Activated T-helper 9 cell treated with anti-CD3 and anti-CD28 coated beads, Interleukin-2, amount 50 U/mL, for 16 hours (primary cell): Measurements from ENCODE around the gene WDR54.
A peak's percentile ranks its signal among the peaks of the same experiment; 100 is the strongest.
"Not testable (repeated sequence)": the region's sequence is repeated elsewhere in the genome, so short reads cannot be mapped to it uniquely, and the experiment has no call there.

Source experiments
- DNase-seq: peaks from one replicate; pipeline ENCODE4 v3.0.0-alpha.2; 2020; ENCODE audit warnings: low read depth

The WDR54 gene

DNA sequence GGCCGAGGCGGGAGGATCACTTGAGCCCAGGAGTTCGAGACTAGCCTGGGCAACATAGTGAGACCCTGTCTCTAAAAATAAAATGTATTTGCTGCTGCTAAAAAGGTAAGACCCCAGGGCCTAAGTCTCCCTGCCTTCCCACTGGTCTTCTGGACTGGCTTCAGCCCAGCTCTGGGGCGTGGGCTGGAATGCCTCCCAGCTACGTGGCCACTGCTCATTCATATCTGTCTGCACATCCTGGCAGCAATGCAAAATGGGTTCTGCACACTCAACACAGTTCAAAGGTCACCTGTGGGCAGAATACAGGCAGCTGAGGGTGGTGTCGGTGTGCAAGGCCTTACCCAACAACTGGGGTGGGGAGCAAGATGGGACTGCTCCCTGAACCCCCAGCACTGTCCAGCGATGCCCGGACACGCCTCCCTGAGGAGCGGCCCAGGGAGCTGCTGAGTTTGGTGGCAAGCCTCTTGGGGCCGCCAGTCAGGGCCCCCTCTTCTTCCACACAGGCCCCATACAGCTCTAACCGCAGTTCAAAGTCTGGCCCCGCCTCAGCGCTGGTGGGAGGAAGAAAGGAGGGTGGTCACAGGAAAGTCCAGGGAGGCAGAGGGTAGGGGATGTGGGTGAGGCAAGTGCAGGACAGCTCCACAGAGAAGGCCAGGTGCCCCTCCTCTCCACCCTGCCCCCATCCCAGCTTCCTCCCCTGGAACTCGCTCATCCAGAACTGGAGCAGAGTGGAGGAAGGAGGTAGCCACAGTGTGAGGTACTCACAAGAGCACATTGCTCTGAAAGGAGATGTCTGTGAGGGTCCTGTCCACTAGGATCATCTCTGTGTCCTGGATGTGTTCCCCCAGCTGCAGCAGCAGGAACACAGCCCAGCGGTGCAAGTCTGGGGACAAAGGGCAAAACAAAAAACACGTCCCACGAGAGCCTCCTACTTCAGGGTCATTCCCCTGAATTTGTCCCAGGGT lies 8.2 kb downstream of the WDR54 start:
- DNase-seq = no peak

DNA sequence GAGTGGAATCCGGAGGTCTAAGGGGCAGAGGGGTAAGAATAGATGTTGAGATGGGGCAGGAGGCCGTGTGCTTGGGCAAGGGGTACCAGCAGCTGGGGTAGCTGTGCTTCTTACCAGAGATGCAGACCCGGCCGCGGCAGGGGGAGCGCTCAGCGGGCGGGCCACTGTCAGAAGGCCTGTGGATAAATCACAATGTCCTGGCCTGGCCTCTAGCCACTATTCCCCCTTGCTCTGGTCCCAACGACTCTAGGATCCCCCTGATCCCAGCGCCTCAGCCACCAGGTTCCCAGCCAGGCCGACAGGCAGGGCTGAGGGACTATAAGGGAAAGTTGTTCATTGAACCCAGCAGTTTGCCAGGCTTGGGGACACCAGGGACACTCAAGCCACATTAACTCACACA lies 9.0 kb downstream of the WDR54 start:
- DNase-seq = no peak

DNA sequence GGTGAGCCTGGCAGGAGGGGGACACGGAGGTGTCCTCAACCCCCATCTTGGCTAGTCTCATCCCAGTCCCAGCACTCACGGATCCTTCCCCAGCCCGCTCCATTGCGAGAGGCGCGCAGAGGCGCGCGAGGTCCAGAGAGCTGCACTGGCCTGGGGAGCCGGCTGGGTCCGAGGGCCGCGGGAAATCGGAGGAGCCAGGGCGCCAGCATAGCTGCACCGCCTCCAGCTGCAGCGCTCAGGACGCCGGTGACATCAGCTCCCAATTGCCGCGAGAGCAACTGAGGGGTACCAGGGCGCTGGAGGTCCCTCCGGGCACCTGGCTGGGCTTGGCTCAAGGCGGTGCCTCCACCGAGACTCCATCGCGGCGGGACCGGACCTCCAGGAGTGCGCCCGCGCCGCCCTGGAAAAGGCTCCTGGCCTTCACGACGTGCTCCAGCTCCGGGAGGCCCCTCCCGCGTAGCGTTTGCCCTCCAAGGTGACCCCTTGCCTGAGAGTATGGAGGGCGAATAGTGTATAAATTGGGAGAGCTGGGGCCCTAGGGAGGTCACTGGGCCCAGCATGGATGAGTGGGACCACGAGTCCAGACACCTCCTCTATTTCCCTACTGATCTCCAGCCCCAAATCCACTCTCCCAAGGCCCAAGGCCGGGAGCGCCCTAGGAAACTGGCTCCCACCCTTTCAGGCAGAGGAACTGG lies 14.7 kb downstream of the WDR54 start:
- DNase-seq = no peak

DNA sequence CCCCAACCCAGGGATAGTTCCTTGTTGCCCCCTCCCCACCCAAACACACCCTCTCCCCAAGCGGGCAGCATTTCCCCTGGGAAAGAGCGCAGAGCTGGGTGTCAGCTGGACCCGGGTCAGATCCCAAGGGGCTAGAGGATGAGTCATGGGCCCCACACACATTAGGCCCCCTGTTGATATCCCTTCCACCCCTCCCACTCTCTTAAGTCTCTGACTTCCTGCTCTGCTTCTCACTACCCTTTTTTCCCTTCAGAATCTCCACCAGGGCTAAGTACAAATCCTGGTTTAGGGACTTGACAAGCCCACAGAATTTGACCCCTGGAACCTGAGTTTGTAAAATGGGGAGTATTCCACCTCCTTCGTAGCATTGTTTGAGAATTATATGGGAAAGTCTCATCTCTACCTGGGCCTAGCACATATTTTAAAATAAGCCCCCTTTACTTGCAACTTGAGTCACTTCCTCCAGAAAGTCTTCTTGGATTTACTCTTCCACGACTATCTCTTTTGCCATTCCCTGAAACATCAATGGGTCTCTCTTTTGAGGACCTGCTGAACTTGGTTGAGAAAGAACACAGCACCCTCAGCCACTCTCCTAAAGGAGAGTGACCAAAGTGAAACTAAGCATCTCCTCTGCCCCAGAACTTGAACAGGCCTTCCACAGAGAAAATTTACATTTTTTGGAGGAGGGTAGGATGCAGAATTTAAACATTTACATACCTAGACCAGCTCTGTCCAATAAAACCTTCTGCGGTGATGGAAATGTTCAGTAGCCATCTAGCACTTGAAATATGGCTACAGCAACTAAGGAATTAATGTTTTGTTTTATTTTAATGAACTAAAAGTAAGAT lies 15.5 kb downstream of the WDR54 start:
- no peak for DNase-seq

DNA sequence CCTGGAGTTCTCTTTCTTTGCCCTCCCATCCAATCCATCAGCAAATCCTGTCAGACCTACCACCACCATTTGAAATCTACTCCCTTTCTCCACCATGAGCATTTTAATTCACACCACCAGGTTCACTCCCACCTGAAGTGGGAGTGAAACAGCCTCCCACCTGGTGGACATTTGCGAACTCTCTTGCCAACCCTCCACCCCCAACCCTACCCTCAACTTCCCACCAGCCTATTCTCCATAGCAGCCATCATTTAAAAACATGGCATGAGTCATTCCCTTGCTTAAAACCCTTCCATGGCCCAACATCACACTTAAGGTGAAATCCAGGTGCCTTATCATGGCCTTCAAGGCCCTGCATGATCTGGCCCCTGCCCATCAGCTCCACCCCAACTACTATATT lies 16.7 kb downstream of the WDR54 start:
- DNase-seq = no peak

DNA sequence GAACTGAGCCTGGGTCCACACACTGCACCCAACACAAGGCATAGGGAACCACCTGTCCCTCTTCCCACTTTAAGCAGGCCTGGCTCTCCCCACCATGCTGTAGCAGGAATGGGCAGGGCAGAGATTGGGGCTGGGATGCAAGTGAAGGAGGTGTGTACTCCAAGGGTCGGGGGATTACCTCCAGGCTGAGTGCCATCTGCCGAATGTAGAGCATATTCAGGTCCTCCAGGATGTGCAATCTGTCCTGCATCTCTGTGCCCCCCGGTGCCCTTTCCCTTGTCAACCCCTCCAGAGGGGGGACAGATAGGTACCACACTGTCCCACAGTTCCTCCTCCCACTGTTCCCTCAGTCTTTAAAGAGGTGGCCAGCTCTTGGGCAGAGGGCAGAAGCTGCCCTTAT lies 17.8 kb downstream of the WDR54 start:
- DNase-seq = no peak

DNA sequence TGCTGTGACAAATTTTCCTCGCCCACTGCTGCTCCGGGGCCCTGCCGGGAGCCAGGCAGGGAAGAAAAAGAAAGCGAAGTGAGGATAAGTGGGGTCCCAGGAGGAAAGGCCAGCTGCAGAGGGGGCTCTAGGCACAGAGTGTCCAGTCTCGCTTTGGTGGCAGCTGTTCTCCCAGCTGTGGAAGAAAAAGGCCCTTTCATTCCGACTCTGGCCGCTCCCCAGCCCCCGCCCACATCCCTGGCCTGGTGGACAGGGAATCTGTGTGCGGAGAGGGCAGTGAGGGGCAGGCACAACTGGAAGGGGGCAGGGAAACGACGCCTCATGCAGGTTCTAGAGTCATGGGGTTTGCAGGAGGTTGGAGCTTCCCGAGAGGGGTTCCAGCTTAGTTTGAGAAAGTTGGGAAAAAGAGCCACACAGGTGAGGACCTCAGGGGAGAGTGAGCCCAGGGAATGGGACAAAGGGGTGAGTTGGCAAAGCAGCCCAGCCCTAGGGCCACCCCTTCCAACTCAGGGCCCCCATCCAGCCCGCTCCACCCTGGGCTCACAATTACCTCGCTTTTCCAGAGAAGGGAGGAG lies 18.4 kb downstream of the WDR54 start:
- DNase-seq = no peak

DNA sequence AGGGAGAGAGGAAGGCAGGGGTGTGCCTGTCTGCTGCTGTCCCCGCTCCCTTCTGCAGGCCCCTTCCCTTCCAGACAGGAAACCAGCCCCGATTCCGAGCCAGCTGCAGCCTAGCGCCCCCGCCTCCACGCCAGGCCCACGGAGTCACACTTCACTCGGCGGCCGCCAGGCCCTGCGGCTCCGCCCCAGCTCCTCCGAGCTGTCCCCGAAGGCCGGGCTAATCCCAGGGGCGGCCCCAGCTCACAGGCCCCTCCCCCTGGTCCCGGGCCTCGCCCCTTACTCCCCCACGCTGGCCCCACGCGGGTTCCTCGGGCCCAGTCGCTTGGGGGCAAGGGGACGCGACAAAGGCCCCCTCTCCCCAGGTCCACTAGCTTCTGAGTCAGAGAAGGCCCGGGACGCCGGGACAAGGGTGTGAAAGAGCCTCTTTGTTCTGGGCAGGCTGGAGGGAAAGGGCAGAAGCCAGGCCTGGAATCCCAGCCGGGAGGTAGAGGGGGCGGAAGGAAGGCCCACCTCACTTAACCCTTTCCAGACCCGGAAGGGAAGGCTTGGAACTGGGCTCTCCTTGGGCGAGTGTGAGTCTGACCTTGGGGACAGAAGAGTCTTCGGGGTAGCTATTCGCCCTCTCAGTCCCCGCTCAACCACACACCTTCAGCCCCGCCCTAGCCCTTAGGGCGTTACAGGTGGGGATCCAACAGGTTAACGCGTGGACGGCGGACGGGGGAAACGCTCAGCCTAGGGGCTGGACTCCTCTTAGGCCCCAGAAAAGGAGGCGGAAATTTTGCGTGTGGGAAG lies 19.0 kb downstream of the WDR54 start:
- no peak for DNase-seq

DNA sequence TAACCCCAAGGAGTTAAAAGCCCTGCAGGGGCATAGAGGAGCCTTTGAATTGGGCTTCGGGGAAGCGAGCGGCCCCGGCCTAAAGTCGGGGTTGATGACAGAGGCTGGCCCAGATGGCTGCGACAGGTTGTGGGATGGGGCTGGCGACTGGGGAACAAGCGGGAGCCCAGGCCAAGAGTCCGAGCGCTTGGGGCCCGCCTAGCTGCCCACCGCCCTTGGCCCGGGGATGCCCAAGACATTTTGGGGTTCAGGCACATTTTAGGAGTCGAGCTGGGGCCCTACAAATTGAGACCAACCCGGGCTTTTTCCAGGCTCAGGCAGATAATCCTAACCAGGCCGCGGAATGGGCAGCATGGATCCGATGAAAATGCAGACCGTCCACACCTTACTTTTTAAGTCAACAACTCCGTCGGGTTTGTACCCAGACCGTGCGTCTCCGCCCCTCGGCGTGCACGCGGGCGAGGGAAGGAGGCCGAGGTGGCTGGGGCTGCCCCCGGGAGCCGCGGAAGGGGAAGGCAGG lies 19.7 kb downstream of the WDR54 start:
- DNase-seq = no peak

DNA sequence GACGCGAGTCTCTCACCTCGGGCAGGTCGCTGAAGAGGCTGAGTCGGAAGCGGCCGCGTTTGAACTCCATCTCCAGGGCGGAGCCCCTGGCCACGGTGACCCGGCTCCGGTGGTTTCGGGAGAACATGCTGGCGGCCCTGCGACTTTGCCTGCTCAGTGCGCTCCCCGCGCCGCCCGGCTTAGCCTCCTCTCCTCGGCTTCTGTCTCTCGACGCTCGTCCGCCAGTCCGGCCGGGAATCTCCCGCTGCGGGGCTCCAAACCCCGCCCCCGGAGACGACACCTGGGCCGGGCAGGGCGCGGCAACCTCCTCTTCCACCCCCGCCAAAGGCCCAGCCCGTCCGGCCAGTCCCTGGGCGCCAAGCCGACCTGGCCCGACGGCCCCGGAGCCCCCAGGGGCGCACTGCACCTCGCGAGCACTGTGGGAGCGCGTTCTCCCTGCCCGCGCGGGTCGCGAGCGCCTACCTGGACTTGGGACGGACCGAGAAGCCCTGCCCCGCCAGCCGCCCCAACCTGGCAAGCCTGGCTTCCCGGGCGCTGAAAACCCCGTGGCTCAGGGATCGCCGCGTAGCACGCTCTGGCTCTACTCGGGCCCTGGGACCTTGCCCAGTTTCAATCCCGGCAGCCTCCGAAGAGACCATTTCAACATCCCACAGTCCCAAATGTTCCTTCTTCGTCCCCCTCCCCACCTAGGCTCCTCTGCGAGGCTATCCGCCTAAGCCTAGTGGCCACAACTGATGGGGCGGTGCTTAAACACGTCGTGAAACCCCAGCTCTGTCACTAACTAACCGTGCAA lies 20.4 kb downstream of the WDR54 start, which contains the start of gene RTKN:
TSS of gene RTKN (minus strand) at position 248 of the 793 bp plus-strand sequence. CDS start at position 127, 121 bp downstream.
- DNase-seq = no peak

DNA sequence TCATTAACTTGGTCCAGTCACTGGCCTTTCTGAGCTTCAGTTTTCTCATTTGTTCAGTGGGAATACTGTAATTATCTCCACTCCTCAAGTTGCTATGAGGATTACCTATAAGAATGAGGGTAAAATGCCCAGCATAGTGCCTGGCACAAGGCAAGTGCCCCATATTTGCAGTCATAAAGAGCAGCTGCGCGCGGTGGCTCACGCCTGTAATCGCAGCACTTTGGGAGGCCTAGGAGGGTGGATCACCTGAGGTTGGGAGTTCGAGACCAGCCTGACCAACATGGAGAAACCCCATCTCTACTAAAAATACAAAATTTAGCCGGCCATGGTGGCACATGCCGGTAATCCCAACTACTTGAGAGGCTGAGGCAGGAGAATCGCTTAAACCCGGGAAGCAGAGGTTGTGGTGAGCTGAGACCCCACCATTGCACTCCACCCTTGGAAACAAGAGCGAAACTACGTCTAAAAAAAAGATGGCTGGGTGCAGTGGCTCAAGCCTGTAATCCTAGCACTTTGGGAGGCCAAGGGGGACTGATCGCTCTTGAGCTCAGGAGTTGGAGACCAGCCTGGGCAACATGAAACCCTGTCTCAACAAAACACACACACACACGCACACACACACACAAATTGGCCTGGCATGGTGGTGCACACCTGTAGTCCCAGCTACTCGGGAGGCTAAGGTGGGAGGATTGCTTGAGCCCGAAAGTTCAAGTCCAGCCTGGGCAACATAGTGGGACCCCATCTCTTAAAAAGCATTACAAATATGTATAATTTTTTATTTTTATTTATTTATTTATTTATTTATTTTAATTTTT lies 21.2 kb downstream of the WDR54 start:
- DNase-seq = not testable (repeated sequence)

DNA sequence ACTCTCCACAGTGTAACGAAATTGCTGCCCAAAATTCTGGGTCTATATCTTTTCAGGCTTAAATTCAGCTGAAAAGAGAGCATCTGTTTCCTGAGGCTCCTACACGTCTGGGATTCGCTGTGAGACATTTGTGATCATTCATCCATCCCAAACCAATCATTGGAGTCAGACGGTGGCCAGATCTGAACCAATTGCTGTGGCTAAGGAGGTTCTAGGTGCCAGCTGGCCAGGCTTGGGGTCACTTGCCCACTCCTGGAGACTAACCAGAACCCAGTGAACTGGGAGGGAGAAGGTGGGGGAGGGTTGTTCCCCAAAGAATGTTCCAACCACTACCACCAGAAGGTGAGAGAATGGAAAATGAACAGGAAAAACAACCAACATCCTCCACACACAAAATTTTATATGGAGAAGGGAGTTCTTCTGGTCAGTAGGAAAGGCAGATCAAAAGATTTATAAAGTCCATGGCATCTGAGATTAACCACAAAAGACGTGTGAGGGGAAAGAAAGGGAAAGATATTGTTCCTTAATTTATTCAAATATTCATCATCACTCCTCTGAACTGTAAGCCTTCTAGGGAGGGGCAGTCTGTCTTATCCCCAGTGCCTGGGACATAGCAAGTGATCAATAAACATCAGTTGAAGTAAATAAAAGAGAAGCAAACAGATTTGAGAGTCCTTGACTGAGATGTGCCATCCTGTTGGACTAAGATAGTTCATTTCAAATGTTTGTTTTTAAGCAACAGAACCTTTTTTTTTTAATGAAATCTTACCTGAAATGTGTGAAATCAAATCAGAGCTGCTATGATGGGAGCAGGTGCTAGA lies 23.2 kb downstream of the WDR54 start:
- no peak for DNase-seq

DNA sequence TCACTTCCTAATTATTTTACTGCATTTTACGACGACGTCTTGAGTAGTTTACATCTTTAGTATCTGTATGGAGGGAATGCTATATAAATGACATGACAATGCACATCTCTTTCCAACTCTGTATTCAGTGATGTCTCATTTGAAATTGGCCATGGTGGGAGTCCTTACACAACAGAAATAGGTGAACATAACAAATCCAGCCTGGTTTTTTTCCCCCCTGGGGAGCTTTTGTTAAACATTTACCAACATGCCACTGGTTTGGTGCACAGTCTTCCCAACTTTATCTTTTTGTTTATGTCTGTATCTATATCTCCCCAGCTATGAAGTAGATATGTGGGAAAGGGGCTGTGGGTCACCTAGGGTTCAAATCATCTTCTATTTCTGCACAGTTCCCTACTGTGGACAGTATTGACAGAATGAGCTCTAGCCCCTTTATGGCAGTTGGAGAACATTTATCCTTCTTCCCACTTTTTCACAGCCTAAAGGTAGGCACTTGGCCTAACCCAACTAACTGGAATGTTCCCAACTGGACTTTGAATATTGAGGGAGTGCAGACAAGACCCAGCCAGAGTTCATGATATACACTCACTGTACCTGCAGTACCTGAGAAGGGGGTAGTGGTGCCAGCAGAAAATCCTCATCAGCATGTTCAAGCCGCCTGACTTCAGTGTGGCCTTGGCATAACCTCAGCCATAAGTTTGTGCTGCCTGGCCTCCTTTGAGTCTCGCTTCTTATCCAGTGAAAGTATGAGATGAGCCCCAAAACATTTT lies 25.9 kb downstream of the WDR54 start:
- no peak for DNase-seq

DNA sequence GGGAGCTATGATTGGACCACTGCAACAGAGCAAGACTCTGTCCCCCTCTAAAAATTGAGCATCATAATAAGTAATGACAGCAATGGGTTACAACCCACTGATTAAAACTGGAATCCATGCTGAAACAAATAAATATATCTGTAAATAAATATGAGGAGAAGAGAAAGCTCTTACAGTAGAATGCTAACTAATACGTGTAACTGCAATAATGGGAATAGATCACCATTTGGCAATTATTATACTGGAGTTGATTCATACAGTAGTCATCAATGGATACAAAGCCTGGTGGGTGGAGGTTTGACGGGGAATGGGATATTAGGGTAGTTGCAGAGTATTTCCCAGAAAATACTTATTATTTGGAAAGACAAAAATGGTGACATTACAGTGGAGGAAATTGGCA lies 27.2 kb downstream of the WDR54 start:
- DNase-seq = no peak

DNA sequence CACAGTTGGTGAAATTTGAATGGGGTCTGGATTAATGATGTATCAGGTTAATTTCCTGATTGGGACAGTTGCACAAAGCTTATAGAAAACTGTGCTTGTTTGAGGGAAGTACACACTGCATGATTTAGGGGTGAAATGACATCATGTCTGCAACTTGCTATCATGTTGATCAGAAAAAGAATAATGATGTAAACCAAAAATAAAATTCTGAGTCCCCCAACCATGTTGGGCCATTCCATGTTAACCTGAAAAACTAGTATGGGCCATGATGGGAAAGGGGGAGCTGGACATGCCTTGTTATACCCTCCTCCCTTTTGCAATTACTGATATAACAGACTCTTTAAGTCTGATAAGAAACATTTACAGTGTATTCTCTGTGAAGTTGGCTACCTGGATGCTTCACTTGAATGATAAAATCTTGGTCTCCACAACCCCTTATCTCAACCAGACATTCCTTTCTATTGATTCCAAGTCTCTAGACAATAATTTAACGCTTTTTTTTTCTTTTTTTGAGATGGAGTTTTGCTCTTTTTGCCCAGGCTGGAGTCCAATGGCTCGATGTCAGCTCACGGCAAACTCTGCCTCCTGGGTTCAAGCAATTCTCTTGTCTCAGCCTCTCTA lies 29.1 kb downstream of the WDR54 start:
- no peak for DNase-seq

DNA sequence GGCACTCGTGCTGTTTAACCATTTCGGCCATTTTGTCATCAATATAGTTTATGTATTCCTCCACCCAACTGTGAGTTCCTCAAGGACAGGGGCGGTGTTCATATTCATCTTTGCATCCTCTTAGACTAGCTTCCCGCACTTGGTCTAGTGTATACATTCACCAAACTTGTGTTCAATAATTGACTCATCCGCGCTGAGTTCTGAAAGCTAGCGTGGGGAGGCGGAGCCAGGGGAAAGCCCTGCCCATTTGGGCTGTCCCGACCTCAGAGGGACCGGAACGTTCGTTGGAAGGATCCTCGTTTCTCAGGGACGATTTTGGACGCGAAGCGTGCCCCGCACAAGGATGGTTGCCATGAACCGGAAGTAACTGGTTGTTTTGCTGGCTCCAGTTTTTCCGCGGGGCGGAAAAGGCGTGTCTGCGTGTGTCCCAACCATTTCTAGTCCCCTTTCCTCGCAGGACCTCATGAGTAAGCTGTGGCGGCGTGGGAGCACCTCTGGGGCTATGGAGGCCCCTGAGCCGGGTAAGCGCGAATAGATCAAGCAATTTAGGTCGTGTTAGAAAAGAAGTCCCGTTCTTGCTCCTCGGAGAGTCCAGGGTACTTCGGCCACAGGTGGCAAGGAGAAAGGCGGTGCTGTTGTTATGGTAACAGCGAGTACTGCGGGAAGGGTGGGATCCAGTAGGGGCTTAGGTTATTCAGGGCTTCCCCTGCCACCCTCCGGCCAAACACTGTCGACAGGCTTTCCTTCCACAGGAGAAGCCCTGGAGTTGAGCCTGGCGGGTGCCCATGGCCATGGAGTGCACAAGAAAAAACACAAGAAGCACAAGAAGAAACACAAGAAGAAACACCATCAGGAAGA lies 33.4 kb downstream of the WDR54 start, which contains the start of gene INO80B:
TSS of gene INO80B (plus strand) at position 434 of the 858 bp plus-strand sequence. CDS start at position 464, 30 bp downstream.
- DNase-seq = peak; percentile 94
